Gastroesophageal sphincter (tissue), 3 donors: ENCODE measurements around the gene RRN3.
"Not testable (repeated sequence)": the region's sequence is repeated elsewhere in the genome, so short reads cannot be mapped to it uniquely, and the experiment has no call there.

Experiments used
- POLR2A ChIP-seq, 2 donors: fragments of 450-650 bp; IDR thresholded peaks; one replicate each; pipeline ENCODE4 v1.6.1; 2017; ENCODE audit warnings: antibody characterized with exemption in 2 of 2, mild to moderate bottlenecking in 2 of 2, moderate library complexity in 1 of 2
- TF ChIP-seq, protein P1 (sequence below), 4 experiments: fragments of 200-600 bp in 2 of 4; fragments of 450-650 bp in 2 of 4; sonication (generic) in 1 of 4; IDR thresholded peaks; one replicate each; pipeline ENCODE4 v1.5.1; 2017 to 2019; ENCODE audit warnings: antibody characterized with exemption in 4 of 4, mild to moderate bottlenecking in 2 of 4, moderate library complexity in 2 of 4

DNA sequence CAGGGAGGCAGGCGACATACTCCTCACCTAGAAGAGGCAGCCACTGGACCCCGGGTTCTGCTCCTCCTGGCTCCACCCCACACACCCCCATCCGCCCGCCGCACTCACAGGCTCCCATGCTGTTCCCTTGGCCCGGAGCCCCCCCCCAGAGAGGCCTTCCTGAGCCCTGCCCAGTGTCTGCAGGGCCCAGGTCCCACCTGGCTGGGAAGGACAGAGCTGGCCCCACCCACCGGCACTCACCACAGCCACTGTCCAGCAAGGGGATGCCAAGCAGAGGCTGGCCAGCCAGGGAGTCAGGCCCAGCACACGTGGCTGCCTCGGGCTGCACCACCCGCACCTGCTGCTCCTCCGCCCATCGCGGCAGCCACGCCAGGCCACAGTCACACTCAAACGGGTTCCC, 43.4 kb upstream of the RRN3 start:
- TF ChIP-seq, protein P1, sequence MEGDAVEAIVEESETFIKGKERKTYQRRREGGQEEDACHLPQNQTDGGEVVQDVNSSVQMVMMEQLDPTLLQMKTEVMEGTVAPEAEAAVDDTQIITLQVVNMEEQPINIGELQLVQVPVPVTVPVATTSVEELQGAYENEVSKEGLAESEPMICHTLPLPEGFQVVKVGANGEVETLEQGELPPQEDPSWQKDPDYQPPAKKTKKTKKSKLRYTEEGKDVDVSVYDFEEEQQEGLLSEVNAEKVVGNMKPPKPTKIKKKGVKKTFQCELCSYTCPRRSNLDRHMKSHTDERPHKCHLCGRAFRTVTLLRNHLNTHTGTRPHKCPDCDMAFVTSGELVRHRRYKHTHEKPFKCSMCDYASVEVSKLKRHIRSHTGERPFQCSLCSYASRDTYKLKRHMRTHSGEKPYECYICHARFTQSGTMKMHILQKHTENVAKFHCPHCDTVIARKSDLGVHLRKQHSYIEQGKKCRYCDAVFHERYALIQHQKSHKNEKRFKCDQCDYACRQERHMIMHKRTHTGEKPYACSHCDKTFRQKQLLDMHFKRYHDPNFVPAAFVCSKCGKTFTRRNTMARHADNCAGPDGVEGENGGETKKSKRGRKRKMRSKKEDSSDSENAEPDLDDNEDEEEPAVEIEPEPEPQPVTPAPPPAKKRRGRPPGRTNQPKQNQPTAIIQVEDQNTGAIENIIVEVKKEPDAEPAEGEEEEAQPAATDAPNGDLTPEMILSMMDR (IDR thresholded peaks at IDR 0.05) = not testable (repeated sequence)
- not testable (repeated sequence) for TF ChIP-seq POLR2A (IDR thresholded peaks at IDR 0.05)
